C4-2B (cell line): ENCODE results near the gene PTPRD.

Experiments used
- H3K27ac ChIP-seq: fragments of 450-650 bp; 2 replicates; pipeline ENCODE4 v1.5.1; 2017
- ZFX ChIP-seq: fragments of 450-650 bp; IDR thresholded peaks from 2 replicates; pipeline ENCODE4 v1.6.1; 2017
- TF ChIP-seq, protein P1 (sequence below): fragments of 450-650 bp; conservative IDR thresholded peaks from 2 replicates; pipeline ENCODE4 v1.5.1; 2017; ENCODE audit warnings: mild to moderate bottlenecking

The PTPRD gene

DNA sequence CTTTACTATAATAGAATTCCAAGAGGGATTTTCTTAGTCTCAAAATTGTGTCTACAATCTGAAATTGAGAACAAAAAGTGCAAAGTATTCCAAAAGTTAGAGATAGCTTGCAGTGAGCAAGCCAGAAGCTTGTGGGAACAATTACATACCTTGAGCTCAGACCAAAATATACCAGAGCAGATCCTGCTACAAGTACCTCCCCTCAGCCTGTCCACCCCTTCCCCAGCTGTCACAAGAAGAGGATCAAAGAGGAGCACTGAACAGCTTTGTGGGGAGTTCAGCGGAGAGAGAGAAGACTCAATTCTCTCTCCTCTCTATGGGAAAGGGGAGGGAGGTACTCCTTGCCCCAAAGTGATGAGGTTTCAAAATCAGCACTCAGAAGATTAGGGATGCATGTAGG is 1944.1 kb downstream of the PTPRD start:
- TF ChIP-seq, protein P1, sequence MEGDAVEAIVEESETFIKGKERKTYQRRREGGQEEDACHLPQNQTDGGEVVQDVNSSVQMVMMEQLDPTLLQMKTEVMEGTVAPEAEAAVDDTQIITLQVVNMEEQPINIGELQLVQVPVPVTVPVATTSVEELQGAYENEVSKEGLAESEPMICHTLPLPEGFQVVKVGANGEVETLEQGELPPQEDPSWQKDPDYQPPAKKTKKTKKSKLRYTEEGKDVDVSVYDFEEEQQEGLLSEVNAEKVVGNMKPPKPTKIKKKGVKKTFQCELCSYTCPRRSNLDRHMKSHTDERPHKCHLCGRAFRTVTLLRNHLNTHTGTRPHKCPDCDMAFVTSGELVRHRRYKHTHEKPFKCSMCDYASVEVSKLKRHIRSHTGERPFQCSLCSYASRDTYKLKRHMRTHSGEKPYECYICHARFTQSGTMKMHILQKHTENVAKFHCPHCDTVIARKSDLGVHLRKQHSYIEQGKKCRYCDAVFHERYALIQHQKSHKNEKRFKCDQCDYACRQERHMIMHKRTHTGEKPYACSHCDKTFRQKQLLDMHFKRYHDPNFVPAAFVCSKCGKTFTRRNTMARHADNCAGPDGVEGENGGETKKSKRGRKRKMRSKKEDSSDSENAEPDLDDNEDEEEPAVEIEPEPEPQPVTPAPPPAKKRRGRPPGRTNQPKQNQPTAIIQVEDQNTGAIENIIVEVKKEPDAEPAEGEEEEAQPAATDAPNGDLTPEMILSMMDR: no peak
- TF ChIP-seq ZFX: no peak
- H3K27ac ChIP-seq: no peak overlapping the region

DNA sequence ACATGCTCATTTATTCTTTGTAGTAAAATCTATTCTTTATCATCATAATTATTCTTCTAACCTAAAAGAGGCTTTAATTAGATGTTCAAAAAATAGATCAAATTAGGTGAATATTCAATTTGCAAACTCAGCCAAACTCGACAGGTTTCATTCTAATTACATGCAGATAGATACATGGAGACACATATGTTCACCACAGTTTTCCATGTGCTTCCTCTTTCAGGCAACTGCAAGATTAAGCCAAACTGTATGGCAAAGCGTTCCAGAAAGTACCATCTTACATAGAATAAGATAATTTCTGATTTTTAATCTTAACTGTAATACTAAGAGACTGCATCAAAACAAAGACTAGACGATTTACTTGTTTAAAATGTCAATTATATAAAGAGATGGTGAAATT is 1944.6 kb downstream of the PTPRD start:
- H3K27ac ChIP-seq: no peak overlapping the region
- no peak for TF ChIP-seq ZFX

DNA sequence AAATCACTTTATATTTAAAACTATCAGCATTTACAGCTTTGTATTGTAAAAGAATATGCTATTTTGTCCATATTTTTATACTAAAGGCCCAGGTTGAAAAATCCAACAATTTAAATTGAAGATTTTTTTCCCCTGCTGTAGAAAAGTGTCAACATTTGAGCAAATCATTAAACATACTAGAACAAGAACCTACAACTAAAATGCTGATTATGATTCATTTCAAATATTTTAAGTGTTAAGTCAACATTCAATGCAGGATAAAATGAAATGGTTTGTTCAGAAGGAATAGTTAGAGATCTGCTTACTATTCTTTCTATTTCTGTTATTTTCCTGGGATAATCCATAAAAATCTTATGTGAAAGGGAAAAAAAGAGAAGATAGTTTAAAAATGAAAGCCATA is 1946.7 kb downstream of the PTPRD start:
- TF ChIP-seq ZFX: no peak
- TF ChIP-seq, protein P1: no peak
- no peak overlapping the region for H3K27ac ChIP-seq

DNA sequence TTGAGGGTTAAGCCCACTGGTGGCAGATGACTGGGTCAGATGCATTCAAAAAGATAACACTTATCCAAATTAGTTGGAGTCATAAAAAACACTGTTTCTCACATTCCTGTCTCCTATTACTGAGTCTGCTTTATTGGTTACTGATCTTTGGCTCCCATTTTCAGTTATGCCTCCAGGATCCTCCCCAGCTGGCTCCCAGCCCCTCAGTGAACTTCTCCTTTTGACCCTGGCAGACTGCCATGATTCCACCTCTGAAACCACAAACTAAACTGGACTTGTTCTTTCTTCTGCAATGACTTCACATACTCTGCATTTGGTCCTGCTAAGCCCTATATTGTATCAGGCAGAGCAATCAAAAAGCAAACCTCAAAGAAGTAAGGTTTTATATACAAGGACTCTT is 1952.4 kb downstream of the PTPRD start:
- TF ChIP-seq ZFX: no peak
- TF ChIP-seq, protein P1: no peak
- no peak overlapping the region for H3K27ac ChIP-seq

DNA sequence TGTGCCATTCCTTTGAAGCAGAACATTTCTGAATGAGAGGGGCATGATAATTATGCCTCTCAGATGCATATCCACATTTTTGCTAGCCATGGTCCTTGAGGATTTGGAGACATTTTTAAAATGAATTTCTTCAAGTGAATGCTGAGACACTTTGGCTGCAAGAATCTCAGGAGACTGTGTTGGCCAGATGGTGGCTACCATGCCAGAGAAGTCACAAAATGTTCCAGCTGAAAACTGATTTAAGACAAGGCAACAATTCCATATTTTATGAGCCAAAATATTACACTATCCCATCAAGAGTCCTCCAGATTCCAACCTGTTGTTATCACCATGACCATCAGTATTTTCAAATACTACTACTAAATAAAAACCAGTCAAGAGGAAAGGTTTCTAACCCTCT is 1953.7 kb downstream of the PTPRD start:
- no peak overlapping the region for H3K27ac ChIP-seq
- TF ChIP-seq, protein P1: no peak
- no peak for TF ChIP-seq ZFX

DNA sequence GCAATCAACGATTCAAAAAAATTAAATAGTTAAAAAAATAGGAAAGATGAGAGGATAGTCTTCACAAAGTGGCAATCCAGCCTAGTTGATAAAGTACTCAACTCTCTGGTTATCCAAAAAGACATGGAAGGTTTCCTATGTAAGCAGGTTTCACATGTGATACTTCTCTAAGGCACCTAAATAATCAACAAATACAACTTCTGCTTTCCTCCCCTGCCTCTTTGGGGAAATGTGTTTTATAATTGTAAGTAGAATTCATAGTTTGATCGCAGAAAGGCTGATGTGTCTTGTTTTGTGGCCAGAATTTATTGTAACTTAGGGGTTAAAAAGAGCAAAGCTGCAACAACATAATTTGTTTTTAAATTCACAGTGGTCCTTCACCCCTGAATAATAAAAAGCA is 1957.7 kb downstream of the PTPRD start:
- TF ChIP-seq, protein P1: no peak
- no peak for TF ChIP-seq ZFX
- no peak overlapping the region for H3K27ac ChIP-seq

DNA sequence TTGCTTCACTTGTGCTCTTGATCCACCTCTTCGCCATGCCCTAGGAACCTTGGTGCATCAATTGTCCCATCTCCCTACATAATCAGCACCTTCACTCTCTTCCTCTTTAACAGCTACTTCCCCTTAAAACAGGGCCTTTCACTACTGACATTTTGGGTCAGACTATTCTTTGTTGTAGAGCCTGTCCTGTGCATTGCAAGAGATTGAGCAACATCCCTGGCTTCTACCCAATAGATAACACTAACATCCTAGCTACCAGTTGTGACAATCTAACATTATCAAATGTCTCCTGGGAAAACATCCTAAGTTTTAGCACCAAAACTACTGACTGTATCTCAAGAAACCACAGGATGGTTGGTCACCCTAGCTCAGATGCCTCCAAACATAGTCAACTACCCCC is 1958.9 kb downstream of the PTPRD start:
- TF ChIP-seq, protein P1: no peak
- no peak for TF ChIP-seq ZFX
- no peak overlapping the region for H3K27ac ChIP-seq

DNA sequence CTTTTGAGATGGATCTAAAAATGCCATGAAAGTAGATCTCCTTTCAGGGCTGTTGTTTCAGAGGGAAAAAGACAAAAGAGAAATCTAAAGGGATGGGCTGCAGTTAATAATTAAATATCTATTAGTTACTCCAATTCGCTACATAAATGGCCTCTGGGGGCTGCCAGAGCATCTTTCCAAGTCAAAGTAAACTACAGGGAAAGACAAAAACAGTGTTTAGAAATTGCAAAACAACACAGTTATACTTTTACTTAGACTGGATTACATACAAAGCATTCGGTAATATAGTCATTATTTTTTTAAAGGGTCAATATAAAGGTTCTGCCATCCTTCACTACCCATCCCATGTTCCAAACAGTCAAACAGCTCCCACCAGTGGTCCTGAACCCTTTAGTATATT is 1959.7 kb downstream of the PTPRD start:
- H3K27ac ChIP-seq: no peak overlapping the region
- no peak for TF ChIP-seq ZFX
- TF ChIP-seq, protein P1: no peak
